Caki2 (cell line): ENCODE measurements around the gene MYOM1. TPM values are rescaled to one million over a fixed set of nuclear protein-coding genes. Genes with fewer than 3 reads are reported as not detected.

ENCODE experiments used
- DNase-seq: peaks from one replicate; pipeline ENCODE4 v3.0.0-alpha.2; 2015; ENCODE audit warnings: low read depth
- in situ Hi-C: cut with HindIII; loops from 2 replicates; pipeline ENCODE4 v1.10.0; 2016; ENCODE audit warnings: low sequenced_read_pairs, low pct_unique_long_range_greater_than_20kb, mixed read lengths
- total RNA-seq: library from RNA; depleted of rRNA; stranded (reverse); fragments of >200 nt; shearing (Covaris generic); gene quantifications from 2 replicates; pipeline ENCODE4 v1.2.3, GENCODE V29; 2014; ENCODE audit warnings: low replicate concordance

Gene MYOM1
- total RNA-seq, 1 experiment from 2014 or later, result 0.17 TPM

DNA sequence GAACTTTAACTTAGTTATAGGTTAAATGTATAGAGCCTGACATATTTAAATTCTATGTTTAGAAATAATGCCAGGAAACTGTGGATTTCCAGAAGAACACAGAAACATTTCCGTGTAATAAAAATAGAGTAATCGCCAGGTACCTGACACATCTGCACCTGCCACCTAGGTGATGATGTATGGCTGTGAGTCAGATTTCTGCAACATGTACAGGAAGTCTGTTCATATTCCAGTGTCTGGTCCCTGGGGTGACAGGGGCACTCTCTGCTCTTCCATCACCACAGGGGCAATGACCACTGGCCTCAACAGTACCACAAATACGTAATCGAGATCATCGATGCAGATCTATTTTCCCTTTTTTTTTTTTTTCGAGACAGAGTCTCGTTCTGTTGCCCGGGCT lies 105.7 kb downstream of the MYOM1 start:
- in situ Hi-C loops, result no loop called here
- DNase-seq, result peak; percentile 52

DNA sequence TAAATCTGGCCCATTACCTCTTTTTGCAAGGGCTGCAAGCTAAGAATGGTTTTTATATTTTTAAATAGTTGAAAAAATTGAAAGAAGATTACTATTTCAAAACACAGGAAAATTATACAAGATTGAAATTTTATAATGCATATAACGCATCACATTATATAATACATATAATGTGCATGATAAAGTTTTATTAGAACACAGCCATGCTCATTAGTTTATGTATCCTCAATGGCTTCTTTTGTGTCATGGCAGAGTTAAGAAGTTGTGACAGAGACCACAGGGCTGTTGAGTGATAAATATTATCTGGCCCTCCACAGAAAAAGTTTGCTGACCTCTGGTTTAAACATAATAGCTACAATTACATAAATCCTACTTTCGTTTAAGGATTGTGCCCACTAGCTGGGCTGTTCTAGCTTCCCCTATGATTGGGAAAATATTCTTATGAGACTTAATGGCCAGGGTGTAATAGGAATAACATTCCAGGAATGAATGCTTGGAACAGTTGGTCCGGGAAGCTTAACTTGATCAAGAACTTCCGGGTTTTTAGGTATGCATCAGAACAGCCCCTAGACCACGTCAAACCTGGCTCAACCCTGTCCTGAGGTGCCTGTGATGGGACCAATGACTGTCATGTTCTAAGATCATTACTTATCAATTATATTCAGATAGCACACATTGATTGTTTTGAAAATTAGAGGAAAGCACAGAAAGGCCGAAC lies 108.1 kb downstream of the MYOM1 start:
- no peak for DNase-seq
- in situ Hi-C loops, result no loop called here

DNA sequence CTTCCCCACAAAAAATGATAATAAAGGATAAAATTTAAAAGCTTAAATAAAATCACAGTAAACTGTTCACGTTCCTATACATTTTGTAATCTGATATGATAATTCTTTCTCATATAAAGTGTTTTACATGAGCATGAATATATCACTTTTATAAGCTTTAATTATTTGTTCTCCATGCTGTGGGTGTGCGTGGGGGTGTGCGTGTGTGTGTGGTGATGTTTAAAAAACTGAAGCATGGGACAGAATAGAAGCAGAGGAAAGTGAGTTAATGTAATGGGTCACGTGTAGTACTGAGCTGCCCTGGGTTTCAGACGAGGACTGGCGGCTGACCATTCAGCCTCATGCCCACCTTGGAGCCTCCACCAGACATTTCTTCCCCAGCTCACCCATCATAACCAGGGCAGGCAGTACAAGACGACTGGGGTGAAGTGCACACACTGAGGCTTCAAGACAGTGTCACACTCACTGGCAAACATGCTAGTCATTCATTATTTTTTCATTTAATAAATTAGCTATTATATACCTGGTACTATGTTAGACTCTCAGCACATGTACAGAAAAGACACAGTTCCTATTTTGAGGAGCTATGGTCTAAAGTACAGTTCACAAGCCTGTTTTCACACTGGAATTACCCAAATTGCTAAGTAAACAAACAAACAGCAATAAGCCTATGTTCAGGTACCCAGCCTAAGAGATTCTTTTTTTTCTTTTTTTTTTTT lies 109.6 kb downstream of the MYOM1 start:
- no peak for DNase-seq
- in situ Hi-C loops, result no loop called here

DNA sequence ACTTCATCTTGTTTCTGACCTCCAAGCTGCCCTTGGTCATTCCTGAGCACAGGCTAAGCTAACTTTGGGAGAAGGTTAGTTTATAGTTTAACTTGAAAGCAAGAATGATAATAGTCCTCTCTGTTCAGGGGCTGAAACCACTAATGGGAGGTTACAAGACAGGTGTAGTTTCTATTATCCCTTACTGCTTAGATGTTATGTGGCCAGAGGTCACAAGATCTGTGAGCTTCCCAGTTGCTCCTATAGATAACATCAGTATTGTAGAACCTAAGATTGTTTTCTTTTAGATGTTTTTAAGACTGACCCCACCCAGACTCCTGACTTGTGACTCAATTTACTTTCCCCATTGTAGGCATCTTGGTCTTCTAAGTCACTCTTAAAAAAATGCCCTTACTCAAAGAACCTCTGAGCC lies 112.0 kb downstream of the MYOM1 start:
- in situ Hi-C loops, result no loop called here
- DNase-seq, result peak; percentile 37

DNA sequence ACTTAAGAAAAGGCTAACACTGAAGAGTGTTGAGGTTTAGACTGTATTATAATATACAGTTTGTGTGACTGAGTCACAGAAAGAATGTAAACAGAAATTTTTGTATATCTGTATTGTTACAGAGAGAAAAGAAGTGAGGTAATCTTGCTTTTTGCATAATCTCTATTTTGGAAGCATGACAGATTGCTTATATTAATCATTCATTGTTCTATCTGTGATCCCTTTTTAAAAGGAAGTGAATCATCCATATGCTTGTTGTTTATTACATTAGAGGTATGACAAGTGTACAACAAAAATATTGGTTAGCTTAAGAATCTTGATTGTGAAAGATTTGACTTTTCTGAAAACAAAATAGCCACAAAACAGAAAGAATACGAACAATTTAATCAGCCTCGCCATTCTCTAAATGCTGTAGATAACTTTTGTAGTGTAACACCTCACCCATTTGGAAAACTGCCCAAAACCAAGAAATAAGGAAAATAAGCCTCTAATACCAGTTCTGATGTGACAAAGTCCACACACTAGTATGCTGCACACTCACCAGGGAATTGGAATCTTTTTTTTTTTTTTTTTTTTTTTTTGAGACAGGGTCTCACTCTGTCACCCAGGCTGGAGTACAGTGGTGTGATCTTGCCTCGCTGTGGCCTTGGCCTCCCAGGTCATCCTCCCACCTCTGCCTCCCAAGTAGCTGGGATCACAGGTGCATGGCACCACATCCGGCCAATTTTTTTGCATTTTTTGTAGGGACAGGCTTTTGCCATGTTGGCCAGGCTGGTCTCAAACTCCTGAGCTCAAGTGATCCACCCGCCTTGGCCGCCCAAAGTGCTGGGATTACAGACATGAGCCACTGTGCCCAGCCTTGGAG lies 115.3 kb downstream of the MYOM1 start:
- DNase-seq, result no peak
- in situ Hi-C loops, result no loop called here

DNA sequence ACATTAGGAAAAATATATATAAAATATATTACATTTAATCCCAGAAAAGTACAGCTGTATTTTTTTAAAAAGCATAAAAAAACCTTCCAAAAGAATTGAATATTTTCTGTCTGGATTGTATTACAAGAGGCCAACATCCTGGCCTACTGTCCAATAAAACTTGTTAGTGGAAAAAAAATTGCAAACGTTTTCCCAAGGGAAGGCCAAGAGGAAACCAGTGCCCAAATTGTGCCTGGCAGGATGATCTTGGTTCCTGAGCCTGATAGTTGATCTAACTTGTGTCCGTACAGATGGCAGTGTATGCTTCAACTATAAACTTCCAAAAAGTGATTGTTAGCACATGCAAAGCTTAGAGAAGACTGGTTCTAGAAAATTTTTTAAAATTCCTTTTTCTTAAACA lies 116.2 kb downstream of the MYOM1 start:
- in situ Hi-C loops, result no loop called here
- no peak for DNase-seq

DNA sequence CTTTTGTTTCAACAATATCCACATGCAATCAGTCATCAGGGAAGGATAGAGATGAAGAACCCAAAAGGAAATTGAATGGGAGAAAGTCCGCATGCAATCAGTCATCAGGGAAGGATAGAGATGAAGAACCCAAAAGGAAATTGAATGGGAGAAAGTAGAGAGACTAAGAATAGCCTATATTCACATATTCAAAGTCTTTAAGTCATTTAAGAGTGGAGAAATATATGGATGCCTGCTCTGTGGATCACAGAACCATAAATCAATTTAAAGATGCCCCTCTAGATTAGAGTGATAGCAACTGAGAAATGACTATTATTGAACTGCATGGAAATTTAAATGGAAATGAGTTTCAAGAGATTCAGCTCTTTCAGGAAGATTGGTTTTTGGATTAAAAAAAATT lies 116.8 kb downstream of the MYOM1 start:
- in situ Hi-C loops, result no loop called here
- DNase-seq, result no peak

DNA sequence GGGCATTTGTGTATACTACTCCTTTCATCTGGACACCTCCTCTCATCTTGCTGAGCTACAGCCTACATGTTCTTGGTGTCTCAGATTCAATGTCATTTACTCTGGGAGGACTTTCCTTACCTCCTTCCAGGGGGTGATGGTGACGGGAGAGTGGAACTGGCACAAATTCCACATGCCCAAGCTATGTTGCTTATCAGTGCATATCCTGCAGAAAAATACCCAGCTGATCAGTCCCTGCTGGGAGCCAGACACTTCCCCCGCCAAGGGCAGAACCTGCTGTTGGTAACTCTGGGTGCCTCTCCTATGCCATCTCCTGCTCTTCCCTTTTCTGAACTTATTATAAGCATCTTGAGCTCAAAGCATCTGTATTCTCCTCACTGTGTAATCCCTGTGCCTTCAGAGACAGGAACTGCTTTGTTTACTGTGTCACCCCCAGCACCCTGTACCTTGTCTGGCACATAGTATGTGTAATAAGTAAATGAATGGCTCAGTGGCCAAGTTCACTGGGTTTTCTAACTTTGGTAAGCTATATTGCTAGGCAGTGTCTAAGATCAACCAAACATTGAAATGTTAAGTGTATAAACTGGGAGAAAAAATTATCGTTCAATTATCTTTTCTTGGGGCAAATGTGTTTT lies 119.2 kb downstream of the MYOM1 start:
- no peak for DNase-seq
- in situ Hi-C loops, result no loop called here

DNA sequence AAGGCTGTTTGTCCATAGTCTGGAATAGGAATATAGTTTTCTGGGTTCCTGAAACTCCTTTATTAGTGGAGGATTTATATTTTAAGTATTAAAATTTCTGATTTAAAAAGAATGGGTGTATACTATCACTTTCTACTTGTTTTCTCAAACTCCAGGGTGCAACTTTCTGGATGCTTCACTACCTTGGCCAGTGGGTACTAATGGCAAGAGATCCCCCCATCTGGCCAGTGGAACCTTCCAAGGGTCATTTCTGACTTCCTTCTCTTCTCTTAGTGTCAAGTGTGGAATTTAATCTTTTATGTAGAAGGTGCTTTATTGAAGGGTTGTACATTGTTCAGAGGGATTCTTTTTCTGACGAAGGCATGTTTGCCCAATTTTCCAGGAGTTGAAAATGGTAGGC lies 120.4 kb downstream of the MYOM1 start:
- in situ Hi-C loops, result no loop called here
- DNase-seq, result no peak

DNA sequence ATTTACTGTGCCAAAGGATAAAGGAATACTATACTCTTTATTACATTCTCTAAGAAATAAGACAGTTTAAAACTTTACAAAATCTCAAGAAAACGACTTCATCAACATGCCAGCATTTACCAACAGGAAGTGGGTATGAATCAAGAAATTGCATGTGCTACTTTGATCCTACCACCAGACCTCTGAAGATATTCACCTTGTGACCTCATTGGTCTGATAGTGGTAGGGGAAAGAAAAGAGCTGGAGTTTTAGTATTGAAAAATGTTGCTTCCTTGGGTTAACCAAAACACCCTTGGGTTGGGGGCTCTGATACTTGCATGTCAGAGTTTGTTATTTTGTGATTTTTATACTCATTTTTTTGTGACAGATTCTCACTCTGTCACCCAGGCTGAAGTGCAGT lies 122.7 kb downstream of the MYOM1 start:
- in situ Hi-C loops, result no loop called here

DNA sequence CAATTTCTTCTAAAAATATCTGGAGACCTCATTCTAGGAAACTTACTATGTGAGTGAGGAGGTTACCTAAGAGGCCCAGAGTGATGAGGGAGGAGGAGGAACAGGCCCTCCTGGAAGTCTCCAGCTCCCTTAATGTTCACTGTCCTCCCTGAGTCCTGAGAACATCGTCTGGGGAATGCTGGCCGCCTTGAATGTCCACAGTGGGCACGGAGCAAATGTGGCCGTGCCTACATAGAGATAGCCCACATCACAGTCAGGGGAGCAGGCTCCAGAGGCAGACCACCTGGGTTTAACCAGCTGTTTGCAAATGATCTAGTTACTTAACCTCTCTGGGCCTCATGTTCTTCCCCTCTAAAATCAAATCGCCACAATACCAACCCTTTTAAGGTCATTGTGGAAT lies 123.8 kb downstream of the MYOM1 start:
- in situ Hi-C loops, result no loop called here

More for the DNA sequence above, 122.7 kb downstream of the MYOM1 start:
- DNase-seq, result no peak

DNA sequence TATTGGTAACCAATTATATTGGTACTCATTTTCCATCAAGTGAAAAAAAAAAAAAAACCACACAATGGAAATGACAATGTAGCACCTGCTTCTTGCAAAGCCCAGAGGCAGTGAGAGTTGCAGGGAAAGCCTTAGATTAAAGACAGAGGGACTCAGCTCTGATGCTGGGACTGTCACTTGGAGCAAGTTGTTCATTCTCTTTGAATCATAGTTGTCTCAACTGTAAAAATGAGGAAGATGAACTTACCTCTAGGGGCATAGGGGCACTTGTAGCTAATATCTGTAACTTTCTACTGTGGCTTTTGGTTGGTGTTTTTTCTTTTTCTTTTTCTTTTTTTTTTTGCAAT lies 125.5 kb downstream of the MYOM1 start:
- no peak for DNase-seq
- in situ Hi-C loops, result no loop called here

More for the DNA sequence above, 123.8 kb downstream of the MYOM1 start:
- no peak for DNase-seq

DNA sequence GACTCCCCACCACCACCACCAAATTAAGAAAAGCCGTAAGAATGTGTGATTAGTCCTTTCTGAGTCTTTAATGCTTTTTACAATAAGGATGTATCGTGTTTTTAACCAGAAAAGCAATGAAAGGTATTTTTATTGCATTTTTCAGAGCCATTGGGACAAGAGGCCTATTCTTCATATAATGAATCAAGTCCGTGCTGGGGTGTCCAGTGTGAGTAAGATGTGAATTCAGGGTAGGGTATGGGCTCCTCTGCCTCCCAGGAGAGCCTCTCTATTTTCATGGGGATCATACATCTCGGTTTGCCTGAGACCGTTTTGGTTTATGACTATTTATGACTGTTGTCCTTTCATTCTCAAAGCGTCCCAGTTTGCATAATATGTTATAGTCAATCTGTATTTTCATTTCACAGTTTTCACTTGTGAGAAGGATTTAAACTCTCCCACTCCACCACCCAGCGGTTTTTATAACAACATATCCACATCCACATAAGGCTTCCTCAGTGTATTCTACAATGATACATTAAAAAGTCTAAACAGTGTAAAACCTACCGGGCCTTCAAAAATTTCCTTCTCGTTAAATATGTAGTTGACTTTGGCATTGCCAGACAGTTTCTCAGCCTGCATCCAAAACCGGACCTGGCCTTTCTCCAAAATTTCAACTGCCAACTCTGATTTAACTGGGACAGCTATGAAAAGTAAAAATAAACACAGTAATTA lies 126.0 kb downstream of the MYOM1 start:
- in situ Hi-C loops, result no loop called here
- peak; percentile 27 for DNase-seq

DNA sequence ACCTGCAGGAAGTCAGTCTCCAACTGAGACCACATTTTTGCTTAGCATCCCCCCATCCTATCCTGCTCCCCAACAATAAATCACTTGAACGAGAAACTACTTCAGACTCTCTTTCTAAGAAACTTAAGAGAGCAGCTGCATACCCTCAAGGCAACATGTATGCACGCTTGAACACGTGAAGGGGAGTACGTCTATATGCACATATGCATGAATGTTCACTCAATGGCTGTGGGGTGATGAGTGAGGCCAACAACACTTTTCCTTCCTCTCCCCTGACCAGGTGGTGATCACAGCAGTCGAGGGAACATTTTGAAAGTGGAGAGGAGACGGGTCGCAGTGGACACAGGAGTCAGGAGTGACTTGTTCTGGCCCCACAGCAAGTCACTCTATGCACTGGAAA lies 127.0 kb downstream of the MYOM1 start:
- no peak for DNase-seq
- in situ Hi-C loops, result no loop called here

DNA sequence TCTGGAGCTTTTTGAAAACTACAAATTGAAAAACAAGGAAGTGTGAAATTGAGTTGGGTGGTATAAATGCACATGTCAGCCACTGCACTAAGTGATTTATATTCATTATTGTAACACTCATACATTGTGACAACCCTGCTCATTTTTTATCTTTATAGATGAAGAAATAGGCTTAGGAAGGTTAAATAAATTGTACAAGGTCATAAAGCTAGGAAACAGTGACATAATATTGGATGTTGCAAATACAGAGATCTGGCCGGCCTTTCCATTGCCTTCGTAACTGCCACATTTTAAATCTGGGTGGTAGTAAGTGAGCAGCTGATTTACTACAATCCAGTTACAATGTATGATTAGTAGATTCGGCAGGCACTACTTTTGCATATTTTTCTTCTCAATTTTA lies 130.2 kb downstream of the MYOM1 start:
- DNase-seq, result no peak
- in situ Hi-C loops, result no loop called here

DNA sequence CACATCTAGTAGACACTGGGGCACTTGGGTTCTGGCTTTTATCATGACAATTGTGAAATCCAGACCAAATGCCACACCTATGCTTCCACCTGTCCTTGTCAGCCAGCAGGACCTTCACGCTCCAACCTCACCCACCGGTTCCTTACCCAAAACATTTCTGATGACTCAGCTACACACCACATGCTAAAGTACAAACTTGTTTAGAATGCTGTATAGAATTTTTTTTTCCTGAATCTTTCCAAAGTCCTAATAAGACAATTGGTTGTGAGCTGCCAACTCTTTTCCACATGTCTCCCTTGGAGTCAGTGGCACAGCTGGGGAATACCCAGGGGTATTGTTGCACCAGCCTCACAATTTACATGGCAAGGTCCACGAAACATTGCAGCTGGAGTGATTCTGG lies 131.3 kb downstream of the MYOM1 start:
- in situ Hi-C loops, result no loop called here

DNA sequence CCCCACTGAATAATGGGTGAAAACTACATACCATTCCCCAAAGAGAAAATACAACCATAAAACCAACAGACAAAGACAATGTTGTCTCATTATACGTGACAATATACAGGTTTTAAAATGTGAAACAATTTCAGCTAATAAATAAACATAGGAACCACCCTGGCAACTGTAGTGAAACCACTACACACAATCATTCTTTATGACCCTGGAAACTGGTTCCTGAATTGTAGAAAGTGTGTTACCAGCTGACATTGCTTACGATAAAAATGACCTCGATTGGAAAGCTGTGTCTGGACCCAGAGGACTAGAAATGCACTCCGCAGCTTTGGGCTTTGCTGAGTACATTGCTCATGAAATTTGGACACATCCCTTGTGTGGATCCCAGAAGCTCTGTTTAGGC lies 132.9 kb downstream of the MYOM1 start:
- DNase-seq, result no peak
- in situ Hi-C loops, result no loop called here

More for the DNA sequence above, 131.3 kb downstream of the MYOM1 start:
- DNase-seq, result no peak

DNA sequence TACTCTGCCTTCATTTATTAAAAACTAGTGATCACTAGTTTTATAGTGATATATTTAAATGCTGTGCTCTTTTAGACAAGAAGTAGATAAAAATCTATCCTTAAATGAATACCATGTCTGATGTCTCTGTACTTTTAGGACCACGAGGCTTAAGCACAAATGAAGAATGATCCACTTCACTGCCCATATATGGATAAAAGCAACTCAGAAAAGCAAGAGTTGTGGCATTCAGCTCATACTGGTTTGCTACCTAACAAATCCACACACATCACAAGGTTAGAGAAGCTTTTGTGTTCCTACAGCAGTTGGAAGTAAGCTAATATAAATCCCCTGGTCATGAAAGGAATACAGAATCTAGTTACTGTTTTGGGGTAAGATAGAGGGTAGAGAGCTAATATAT lies 134.2 kb downstream of the MYOM1 start:
- DNase-seq, result no peak
- in situ Hi-C loops, result no loop called here
